Osteoblast (primary cell): ENCODE results near the gene AGFG1. TPM values are rescaled to one million over a fixed set of nuclear protein-coding genes. Genes with fewer than 3 reads are reported as not detected.
A peak's percentile ranks its signal among the peaks of the same experiment; 100 is the strongest.

ENCODE experiments used
- DNase-seq: peaks from one replicate; pipeline ENCODE4 v3.0.0; 2011; ENCODE audit warnings: low spot score, mixed read lengths; ENCODE audit not compliant: insufficient read length; ENCODE audit errors: missing footprints
- H2AFZ ChIP-seq: 2 replicates; pipeline ENCODE4 v1.6.0; 2011; ENCODE audit warnings: mild to moderate bottlenecking, low read length
- H3K27ac ChIP-seq: 2 replicates; pipeline ENCODE4 v1.5.1; 2011; ENCODE audit warnings: mild to moderate bottlenecking, low read depth, low read length, moderate library complexity
- H3K27me3 ChIP-seq: 2 replicates; pipeline ENCODE4 v1.6.0; 2012; ENCODE audit warnings: mild to moderate bottlenecking, control low read depth, inconsistent platforms, low read length, moderate library complexity; ENCODE audit not compliant: insufficient read depth
- H3K36me3 ChIP-seq: 2 replicates; pipeline ENCODE4 v1.5.1; 2011; ENCODE audit warnings: mild to moderate bottlenecking, low read length, control low read depth, moderate library complexity; ENCODE audit not compliant: insufficient read depth
- H3K4me1 ChIP-seq: 2 replicates; pipeline ENCODE4 v1.5.1; 2011; ENCODE audit warnings: mild to moderate bottlenecking, low read length, control low read depth, moderate library complexity; ENCODE audit not compliant: insufficient read depth
- H3K4me2 ChIP-seq: 2 replicates; pipeline ENCODE4 v1.6.0; 2011; ENCODE audit warnings: mild to moderate bottlenecking, low read length; ENCODE audit not compliant: insufficient read depth
- H3K4me3 ChIP-seq: fragments of 200-600 bp; sonication (generic); 3 replicates; pipeline ENCODE4 v1.5.1; 2012; ENCODE audit warnings: mild to moderate bottlenecking, low read length, inconsistent platforms; ENCODE audit not compliant: insufficient read depth
- H3K79me2 ChIP-seq: 2 replicates; pipeline ENCODE4 v1.6.0; 2012; ENCODE audit warnings: mild to moderate bottlenecking, low read length, control low read depth, inconsistent platforms; ENCODE audit not compliant: insufficient read depth
- H3K9me3 ChIP-seq: 2 replicates; pipeline ENCODE4 v1.5.1; 2011; ENCODE audit warnings: low read depth, low read length, control low read depth
- H4K20me1 ChIP-seq: 2 replicates; pipeline ENCODE4 v1.6.0; 2012; ENCODE audit warnings: mild to moderate bottlenecking, low read length, control low read depth; ENCODE audit not compliant: insufficient read depth
- total RNA-seq: library from RNA; depleted of rRNA; stranded (reverse); fragments of >200 nt; gene quantifications from 2 replicates; pipeline ENCODE4 v1.2.3, GENCODE V29; 2012
- TF ChIP-seq, protein P1 (sequence below): IDR thresholded peaks from 2 replicates; pipeline ENCODE4 v1.5.1; 2011; ENCODE audit warnings: mild to moderate bottlenecking, low read depth, low read length, moderate library complexity; ENCODE audit errors: extremely low read depth

Gene AGFG1
- total RNA-seq, 1 donor = 48.5 TPM

DNA sequence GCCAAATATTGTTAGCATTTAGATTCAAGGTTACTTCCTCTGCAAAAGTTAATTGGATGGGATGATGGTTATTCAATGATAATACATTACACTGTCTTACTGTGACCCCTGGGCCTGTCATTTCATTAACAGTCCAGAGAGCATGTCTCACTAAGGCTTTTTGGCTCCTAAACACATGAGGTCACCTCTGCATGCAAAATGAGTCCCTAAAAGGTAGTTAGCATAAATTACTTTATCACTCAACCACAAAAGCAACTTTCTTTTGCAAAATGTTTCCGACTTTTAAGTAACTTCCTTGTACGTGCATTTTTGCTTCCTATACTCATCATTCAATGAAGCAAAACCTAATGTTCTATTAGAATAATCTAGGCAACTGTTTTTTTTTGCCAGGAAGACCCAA lies 16.8 kb upstream of the AGFG1 start:
- peaks cover 8% of the 10 kb centered on the region for H3K4me1 ChIP-seq
- no peak for DNase-seq
- no peaks in the 10 kb centered on the region for H3K27me3 ChIP-seq
- H3K4me3 ChIP-seq = no peak overlapping the region
- no peak overlapping the region for H3K4me2 ChIP-seq
- H3K9me3 ChIP-seq = no peaks in the 10 kb centered on the region
- no peak overlapping the region for H2AFZ ChIP-seq
- no peaks in the 10 kb centered on the region for H3K36me3 ChIP-seq
- TF ChIP-seq, protein P1, sequence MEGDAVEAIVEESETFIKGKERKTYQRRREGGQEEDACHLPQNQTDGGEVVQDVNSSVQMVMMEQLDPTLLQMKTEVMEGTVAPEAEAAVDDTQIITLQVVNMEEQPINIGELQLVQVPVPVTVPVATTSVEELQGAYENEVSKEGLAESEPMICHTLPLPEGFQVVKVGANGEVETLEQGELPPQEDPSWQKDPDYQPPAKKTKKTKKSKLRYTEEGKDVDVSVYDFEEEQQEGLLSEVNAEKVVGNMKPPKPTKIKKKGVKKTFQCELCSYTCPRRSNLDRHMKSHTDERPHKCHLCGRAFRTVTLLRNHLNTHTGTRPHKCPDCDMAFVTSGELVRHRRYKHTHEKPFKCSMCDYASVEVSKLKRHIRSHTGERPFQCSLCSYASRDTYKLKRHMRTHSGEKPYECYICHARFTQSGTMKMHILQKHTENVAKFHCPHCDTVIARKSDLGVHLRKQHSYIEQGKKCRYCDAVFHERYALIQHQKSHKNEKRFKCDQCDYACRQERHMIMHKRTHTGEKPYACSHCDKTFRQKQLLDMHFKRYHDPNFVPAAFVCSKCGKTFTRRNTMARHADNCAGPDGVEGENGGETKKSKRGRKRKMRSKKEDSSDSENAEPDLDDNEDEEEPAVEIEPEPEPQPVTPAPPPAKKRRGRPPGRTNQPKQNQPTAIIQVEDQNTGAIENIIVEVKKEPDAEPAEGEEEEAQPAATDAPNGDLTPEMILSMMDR = no peak
- H4K20me1 ChIP-seq = no peaks in the 10 kb centered on the region
- H3K27ac ChIP-seq = no peak overlapping the region
- H3K79me2 ChIP-seq = no peaks in the 10 kb centered on the region

DNA sequence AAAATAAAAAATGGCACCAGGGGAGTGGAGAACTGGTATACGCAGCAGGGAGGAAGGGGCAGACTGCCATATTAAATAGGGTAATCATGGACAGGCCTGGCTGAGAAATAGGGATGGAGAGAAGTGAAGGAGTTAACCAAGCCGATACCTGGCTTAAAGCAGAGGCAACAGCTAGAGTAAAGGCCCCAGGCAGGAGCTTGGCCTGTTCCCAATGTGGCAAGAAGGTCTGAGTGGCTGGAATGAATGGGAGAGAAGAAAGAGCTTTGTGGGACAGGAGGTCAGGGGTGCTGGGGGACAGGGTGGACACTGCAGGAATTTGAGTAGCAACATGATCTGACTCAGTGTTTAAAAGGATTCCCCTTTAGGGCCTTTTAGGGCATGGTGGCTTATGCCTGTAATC lies 15.9 kb upstream of the AGFG1 start:
- Histone ChIP-seq H3K79me2 (no peaks in the 10 kb centered on the region), H3K27ac (no peak overlapping the region), H3K4me2 (no peak overlapping the region), H3K4me3 (no peak overlapping the region), H2AFZ (no peak overlapping the region), H3K36me3 (no peaks in the 10 kb centered on the region), H4K20me1 (no peaks in the 10 kb centered on the region), H3K9me3 (no peaks in the 10 kb centered on the region), H3K4me1 (peaks cover 16% of the 10 kb centered on the region), H3K27me3 (no peaks in the 10 kb centered on the region)
- DNase-seq = no peak
- TF ChIP-seq, protein P1 = no peak

DNA sequence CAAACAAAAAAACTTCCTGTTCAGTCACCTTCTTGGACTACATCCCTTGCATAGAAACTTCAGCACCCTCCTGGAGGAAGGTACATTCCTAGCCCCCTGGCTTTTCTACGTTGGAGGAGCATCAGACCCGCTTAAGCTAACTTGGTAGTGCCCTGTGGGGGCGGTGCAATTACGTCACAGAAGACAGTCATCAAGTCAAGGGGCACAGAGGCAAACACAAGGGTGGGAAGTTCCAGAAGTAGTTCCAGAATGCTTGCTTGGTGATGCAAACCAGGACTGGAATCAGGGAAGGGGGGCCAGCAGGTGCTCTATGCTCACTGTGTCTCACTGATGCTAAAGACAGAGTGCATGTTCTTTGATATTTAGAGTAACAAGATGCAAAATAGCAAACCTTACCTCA lies 15.2 kb upstream of the AGFG1 start:
- DNase-seq = no peak
- no peaks in the 10 kb centered on the region for H3K36me3 ChIP-seq

DNA sequence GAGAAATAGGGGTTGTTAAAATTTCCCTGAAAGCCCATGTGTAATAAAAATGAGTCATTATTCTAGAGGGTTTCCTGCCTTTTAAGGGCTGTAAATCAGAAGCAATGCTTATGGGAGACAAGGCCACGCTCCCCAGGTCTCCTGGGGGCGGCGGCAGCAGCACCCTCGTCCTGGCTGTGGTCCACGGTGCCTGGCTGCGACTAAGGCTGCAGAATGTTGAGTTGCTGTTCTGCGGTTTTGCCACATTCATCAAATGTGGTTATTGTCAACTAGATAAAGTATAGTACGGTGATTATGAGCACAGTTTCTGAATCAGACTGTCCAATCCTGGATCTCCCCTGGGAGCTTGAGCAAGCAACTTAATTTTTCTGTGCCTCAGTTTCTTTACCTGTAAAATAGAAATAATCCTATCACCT lies 11.9 kb upstream of the AGFG1 start:
- TF ChIP-seq, protein P1 = no peak
- Histone ChIP-seq H3K36me3 (no peaks in the 10 kb centered on the region), H2AFZ (no peak overlapping the region), H3K4me1 (peaks cover 31% of the 10 kb centered on the region), H3K4me3 (no peak overlapping the region), H4K20me1 (no peaks in the 10 kb centered on the region), H3K4me2 (peak overlapping the region; percentile 17), H3K27ac (no peak overlapping the region), H3K9me3 (no peaks in the 10 kb centered on the region), H3K27me3 (no peaks in the 10 kb centered on the region), H3K79me2 (no peaks in the 10 kb centered on the region)
- peak; percentile 77 for DNase-seq

More for the DNA sequence above, 15.2 kb upstream of the AGFG1 start:
- TF ChIP-seq, protein P1 = no peak
- Histone ChIP-seq H3K79me2 (no peaks in the 10 kb centered on the region), H2AFZ (no peak overlapping the region), H3K4me1 (peaks cover 22% of the 10 kb centered on the region), H3K9me3 (no peaks in the 10 kb centered on the region), H4K20me1 (no peaks in the 10 kb centered on the region), H3K4me3 (no peak overlapping the region), H3K4me2 (no peak overlapping the region), H3K27ac (no peak overlapping the region), H3K27me3 (no peaks in the 10 kb centered on the region)
